Stimulated activated CD8-positive, alpha-beta memory T cell treated with anti-CD3 and anti-CD28 coated beads, Interleukin-4, amount 100 ng/mL, for 24 hours (primary cell): Measurements from ENCODE around the gene CARMIL3.

Experiments used
- DNase-seq: peaks from one replicate; pipeline ENCODE4 v3.0.0-alpha.2; 2020; ENCODE audit warnings: low read depth

The CARMIL3 gene

GRCh38 chr14:24117179-24117578 is 65.4 kb downstream of the CARMIL3 start:
- DNase-seq: no peak
